Sigmoid colon (tissue), 7 donors: ENCODE measurements around the gene ABCC8. TPM values are rescaled to one million over a fixed set of nuclear protein-coding genes. Genes with fewer than 3 reads are reported as not detected.

ENCODE experiments used
- DNase-seq: peaks from one replicate; pipeline ENCODE4 v3.0.0-alpha.2; 2019
- H3K27ac ChIP-seq, 4 donors: fragments of 200-600 bp; sonication (generic); one replicate each; pipeline ENCODE4 v1.5.1; 2016 to 2019; ENCODE audit warnings: mild to moderate bottlenecking in 1 of 4
- H3K27me3 ChIP-seq, 3 donors: fragments of 200-600 bp; sonication (generic); one replicate each; pipeline ENCODE4 v1.5.1; 2019; ENCODE audit warnings: mild to moderate bottlenecking in 1 of 3
- H3K36me3 ChIP-seq, 4 donors: fragments of 200-600 bp; sonication (generic); one replicate each; pipeline ENCODE4 v1.5.1; 2016 to 2019
- H3K4me1 ChIP-seq, 4 donors: fragments of 200-600 bp; sonication (generic); one replicate each; pipeline ENCODE4 v1.5.1; 2017 to 2019
- H3K4me3 ChIP-seq, 4 donors: fragments of 200-600 bp; sonication (generic); one replicate each; pipeline ENCODE4 v1.5.1; 2017 to 2019; ENCODE audit warnings: mild to moderate bottlenecking in 2 of 4, moderate library complexity in 1 of 4
- H3K9me3 ChIP-seq, 4 donors: fragments of 200-600 bp in 3 of 4; sonication (generic) in 3 of 4; one replicate each; pipeline versions ENCODE4 v1.5.1 to v1.6.1; 2013 to 2019
- CTCF ChIP-seq, 4 experiments: fragments of 450-650 bp in 3 of 4; fragments of 200-600 bp in 1 of 4; IDR thresholded peaks; one replicate each; pipeline ENCODE4 v1.5.1; 2016 to 2019; ENCODE audit warnings: antibody characterized with exemption in 4 of 4, mild to moderate bottlenecking in 3 of 4, moderate library complexity in 2 of 4
- EP300 ChIP-seq, 4 donors: sonication (generic); formaldehyde crosslinking; IDR thresholded peaks; one replicate each; pipeline ENCODE4 v1.6.1; 2017; ENCODE audit warnings: antibody characterized with exemption in 4 of 4
- POLR2A ChIP-seq, 2 donors: fragments of 450-650 bp; IDR thresholded peaks; one replicate each; pipeline ENCODE4 v1.6.1; 2016; ENCODE audit warnings: antibody characterized with exemption in 2 of 2, mild to moderate bottlenecking in 2 of 2, moderate library complexity in 2 of 2
- POLR2AphosphoS5 ChIP-seq, 4 donors: sonication (generic); formaldehyde crosslinking; IDR thresholded peaks; one replicate each; pipeline ENCODE4 v1.6.1; 2017; ENCODE audit warnings: antibody characterized with exemption in 4 of 4
- WGBS, 2 donors: extraction: QIAGEN DNeasy Blood & Tissue Kit; methylation state at CpG; one replicate each; pipeline ENCODE4 v1.1.7; 2013; 5-methylcytosine and 5-hydroxymethylcytosine counted together
- intact Hi-C: fragments of 100-400 bp; cut with DNase I; formaldehyde crosslinking; loops from one replicate; pipeline ENCODE4 v1.15.1; 2023
- polyA plus RNA-seq, 3 donors: library from polyadenylated mRNA; stranded (reverse); fragments of 200-250 nt; gene quantifications; one replicate each; pipeline ENCODE4 v1.2.3, GENCODE V29; 2013
- total RNA-seq, 4 donors: library from RNA; depleted of rRNA; stranded (reverse); fragments of >200 nt; gene quantifications; one replicate each; pipeline ENCODE4 v1.1.0, GENCODE V29; 2016
- donor health status: healthy with polysubstance abuse.
- donor health status: Bipolar disorder and iron deficiency.
- donor health status: healthy.

Gene ABCC8
- total and polyA plus RNA-seq, 7 donors, result 0.23 to 9.7 (median 2.6) TPM

DNA sequence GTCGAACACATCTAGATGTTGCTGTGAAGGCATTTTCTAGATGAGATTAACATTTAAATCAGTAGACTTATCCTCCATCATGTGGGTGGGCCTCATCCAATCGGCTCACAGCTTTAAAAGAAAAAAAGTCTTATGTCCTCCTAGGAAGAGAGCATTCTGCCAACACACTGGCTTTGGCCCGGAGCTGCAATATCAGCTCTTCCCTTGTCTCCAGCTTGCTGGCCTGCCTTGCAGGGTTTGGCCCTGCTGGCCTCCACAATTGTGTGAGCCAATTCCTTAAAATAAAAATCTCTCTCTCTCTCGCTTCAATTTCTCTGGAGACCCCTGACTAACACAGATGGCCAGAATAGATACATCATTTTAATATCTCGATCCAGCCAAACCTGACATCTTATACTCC, 13.1 kb upstream of the ABCC8 start:
- WGBS, 2 donors, result 89 to 91% methylated on average over 5 of the region's 5 CpGs
- Histone ChIP-seq H3K27ac (no peak overlapping the region), H3K27me3 (peaks cover 0 to 6% (median 0%) of the 10 kb centered on the region in 3 donors)

DNA sequence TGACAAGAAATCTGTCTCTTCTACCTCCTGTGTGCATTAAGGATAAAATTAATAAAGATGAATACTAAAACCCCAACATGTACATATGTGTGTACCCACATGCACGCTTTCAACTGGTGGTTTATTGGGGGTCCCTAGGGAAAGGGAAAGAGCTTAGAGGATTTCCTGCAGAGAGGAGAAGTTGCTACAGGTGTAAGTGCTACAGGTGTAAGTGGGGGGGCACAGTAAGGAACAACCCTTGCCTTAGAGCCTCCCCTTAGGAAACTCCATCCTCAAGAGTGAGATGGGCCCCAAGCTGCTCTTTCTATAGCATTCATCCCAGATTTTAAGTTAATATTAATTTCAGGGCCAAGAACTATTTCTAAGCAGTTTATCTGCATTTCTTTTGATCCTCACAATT, 11.9 kb upstream of the ABCC8 start:
- intact Hi-C loops, result no loop called here
- 63 to 90% methylated on average over 1 of the region's 1 CpG for WGBS, 2 donors

More for the DNA sequence above, 13.1 kb upstream of the ABCC8 start:
- Histone ChIP-seq H3K9me3 (no peaks in the 10 kb centered on the region), H3K4me1 (peaks cover 0 to 9% (median 0%) of the 10 kb centered on the region in 4 donors), H3K4me3 (no peak overlapping the region), H3K36me3 (no peaks in the 10 kb centered on the region)
- DNase-seq, result no peak
- intact Hi-C loops, result no loop called here
- TF ChIP-seq POLR2AphosphoS5 (IDR thresholded peaks at IDR 0.05) (no peak), EP300 (IDR thresholded peaks at IDR 0.05) (no peak), POLR2A (IDR thresholded peaks at IDR 0.05) (no peak), CTCF (IDR thresholded peaks at IDR 0.05) (no peak)

DNA sequence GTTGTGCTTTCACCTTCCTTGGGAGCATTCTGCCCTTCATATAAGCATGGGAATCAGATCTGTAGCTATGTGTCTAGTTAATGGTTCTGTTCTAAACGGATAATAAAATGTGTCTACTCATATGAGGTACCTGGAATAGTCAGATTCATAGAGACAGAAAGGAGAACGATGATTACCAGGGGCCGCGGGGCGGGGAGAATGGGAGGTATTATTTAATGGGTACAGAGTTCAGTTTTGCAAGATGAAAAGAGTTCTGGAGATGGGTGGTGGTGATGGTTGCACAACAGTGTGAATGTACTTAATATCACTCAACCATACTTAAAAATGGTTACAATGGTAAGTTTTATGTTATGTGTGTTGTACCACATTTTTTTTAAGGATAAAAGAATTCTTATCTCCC, 10.0 kb upstream of the ABCC8 start:
- peaks cover 0 to 9% (median 0%) of the 10 kb centered on the region in 4 donors for H3K4me1 ChIP-seq
- WGBS, 2 donors, result 24 to 69% methylated on average over 5 of the region's 5 CpGs
- TF ChIP-seq POLR2A (IDR thresholded peaks at IDR 0.05) (no peak), POLR2AphosphoS5 (IDR thresholded peaks at IDR 0.05) (no peak), CTCF (IDR thresholded peaks at IDR 0.05) (no peak), EP300 (IDR thresholded peaks at IDR 0.05) (no peak)
- H3K27ac ChIP-seq, result no peak overlapping the region
- H3K4me3 ChIP-seq, result no peak overlapping the region
- intact Hi-C loops, result no loop called here
- no peak for DNase-seq
- no peaks in the 10 kb centered on the region for H3K27me3 ChIP-seq
- H3K36me3 ChIP-seq, result no peaks in the 10 kb centered on the region
- no peaks in the 10 kb centered on the region for H3K9me3 ChIP-seq

More for the DNA sequence above, 11.9 kb upstream of the ABCC8 start:
- DNase-seq, result no peak
- H3K4me3 ChIP-seq, result no peak overlapping the region
- peaks cover 0 to 6% (median 0%) of the 10 kb centered on the region in 3 donors for H3K27me3 ChIP-seq
- no peaks in the 10 kb centered on the region for H3K9me3 ChIP-seq
- H3K4me1 ChIP-seq, result peaks cover 0 to 9% (median 0%) of the 10 kb centered on the region in 4 donors
- no peaks in the 10 kb centered on the region for H3K36me3 ChIP-seq
- H3K27ac ChIP-seq, result no peak overlapping the region
- TF ChIP-seq POLR2A (IDR thresholded peaks at IDR 0.05) (no peak), EP300 (IDR thresholded peaks at IDR 0.05) (no peak), CTCF (IDR thresholded peaks at IDR 0.05) (no peak), POLR2AphosphoS5 (IDR thresholded peaks at IDR 0.05) (no peak)

DNA sequence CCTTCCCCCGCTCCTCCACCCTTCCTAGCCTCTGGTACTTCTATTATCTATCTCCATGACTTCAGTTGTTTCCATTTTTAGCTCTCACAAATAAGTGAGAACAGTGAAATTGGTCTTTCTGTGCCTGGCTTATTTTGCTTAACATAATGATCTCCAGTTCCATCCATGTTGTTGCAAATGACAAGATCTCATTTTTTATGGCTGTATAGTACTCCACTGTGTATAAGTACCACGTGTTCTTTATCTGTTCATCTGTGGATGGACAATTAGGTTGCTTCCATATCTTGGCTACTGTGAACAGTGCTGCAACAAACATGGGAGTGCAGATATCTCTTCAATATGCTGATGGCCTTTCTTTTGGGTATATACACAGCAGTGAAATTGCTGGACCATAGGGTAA, 6.9 kb upstream of the ABCC8 start:
- peaks cover 0 to 10% (median 6%) of the 10 kb centered on the region in 4 donors for H3K4me1 ChIP-seq
- no peak for DNase-seq
- no peak for TF ChIP-seq EP300 (IDR thresholded peaks at IDR 0.05)
- no peak overlapping the region for H3K4me3 ChIP-seq
- no peaks in the 10 kb centered on the region for H3K36me3 ChIP-seq
- H3K27me3 ChIP-seq, result peaks cover 0 to 7% (median 0%) of the 10 kb centered on the region in 3 donors
- 75 to 81% methylated on average over 2 of the region's 2 CpGs for WGBS, 2 donors
- intact Hi-C loops, result no loop called here
- no peak overlapping the region for H3K27ac ChIP-seq
- H3K9me3 ChIP-seq, result no peaks in the 10 kb centered on the region

DNA sequence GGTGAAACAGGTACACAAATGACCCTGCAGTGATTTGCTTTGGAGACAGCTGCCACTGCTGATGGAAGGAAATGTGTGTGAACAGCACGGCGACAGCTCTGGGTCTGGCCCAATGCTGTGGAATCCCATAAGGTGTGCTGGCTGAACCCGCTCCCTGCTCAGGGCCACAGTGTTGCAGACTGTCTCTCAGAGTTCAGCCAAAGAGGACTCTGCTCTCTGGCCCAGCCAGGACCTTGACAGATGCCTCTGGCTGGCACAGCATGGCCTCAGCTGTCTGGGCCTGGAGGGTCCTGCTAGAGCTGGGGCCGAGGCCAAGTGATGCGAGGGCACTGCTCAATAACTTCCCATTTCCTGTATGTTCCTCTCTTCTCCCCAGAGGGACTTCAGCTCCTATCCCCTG, 5.3 kb upstream of the ABCC8 start:
- no peak for DNase-seq
- peaks cover 2 to 23% (median 10%) of the 10 kb centered on the region in 3 donors for H3K27me3 ChIP-seq
- H3K4me3 ChIP-seq, result no peak overlapping the region
- intact Hi-C loops, result no loop called here
- no peaks in the 10 kb centered on the region for H3K36me3 ChIP-seq
- no peak overlapping the region for H3K27ac ChIP-seq
- H3K9me3 ChIP-seq, result no peaks in the 10 kb centered on the region
- H3K4me1 ChIP-seq, result peaks cover 0 to 10% (median 6%) of the 10 kb centered on the region in 4 donors
- TF ChIP-seq EP300 (IDR thresholded peaks at IDR 0.05) (no peak), CTCF (IDR thresholded peaks at IDR 0.05) (no peak), POLR2A (IDR thresholded peaks at IDR 0.05) (no peak), POLR2AphosphoS5 (IDR thresholded peaks at IDR 0.05) (no peak)
- 89 to 91% methylated on average over 5 of the region's 5 CpGs for WGBS, 2 donors
